GM15510 (cell line): ENCODE data around the gene MLC1.

Experiments
- POLR2A ChIP-seq: IDR thresholded peaks from 3 replicates; pipeline ENCODE4 v1.6.1; 2011; ENCODE audit warnings: borderline replicate concordance; ENCODE audit not compliant: insufficient read length; ENCODE audit errors: extremely low read depth

Gene MLC1

GRCh38 chr22:50031189-50032091 is 53.8 kb downstream of the MLC1 start:
- no peak for TF ChIP-seq POLR2A

DNA sequence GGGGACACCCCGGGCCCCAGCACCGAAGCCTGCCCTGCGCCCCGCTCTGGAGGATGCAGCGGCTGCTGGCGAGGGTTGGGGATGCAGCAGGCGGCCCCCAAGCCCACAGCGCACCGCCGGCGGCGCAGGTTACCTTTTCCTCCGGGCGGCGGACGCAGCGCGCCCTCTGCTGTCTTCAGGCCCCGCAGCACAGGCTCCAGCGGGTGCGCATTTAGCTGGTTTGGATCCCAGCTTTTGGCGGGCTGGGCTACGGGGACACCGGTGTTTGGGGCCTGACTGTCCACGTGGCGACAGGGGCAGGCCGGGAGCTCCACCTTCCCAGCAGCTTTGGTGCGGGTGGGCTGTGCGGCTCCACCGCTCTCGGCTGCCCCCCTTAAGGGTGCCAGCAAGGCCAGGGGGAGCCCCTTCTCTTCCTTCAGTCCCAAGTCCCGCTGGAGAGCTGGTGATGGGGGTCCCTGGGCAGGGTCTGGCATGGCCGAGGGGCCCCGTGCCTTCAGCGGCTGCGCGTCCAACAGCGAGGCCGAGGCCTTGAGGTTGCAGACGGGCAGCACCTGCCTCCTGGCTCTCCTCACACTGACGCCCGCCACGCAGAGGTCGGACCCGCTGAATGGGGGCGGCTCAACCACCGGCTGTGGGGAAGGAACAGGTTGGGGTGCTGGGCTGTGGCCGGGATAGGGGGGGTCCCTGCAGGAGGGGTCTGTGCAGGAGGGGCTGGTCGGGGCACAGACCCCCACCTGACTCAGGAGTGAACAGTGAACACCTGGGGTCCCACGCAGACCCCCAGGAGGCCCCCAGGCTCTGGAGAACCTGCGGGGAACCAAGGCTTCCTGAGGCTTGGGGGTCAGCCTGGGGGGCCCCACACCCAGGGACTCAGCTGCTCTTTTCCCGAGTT is 54.7 kb downstream of the MLC1 start:
- TF ChIP-seq POLR2A: no peak

GRCh38 chr22:50027639-50028537 is 57.3 kb downstream of the MLC1 start:
- TF ChIP-seq POLR2A: no peak

- TF ChIP-seq POLR2A: no peak
These were observed 59.2 kb downstream of the MLC1 start for GRCh38 chr22:50025993-50026392.

DNA sequence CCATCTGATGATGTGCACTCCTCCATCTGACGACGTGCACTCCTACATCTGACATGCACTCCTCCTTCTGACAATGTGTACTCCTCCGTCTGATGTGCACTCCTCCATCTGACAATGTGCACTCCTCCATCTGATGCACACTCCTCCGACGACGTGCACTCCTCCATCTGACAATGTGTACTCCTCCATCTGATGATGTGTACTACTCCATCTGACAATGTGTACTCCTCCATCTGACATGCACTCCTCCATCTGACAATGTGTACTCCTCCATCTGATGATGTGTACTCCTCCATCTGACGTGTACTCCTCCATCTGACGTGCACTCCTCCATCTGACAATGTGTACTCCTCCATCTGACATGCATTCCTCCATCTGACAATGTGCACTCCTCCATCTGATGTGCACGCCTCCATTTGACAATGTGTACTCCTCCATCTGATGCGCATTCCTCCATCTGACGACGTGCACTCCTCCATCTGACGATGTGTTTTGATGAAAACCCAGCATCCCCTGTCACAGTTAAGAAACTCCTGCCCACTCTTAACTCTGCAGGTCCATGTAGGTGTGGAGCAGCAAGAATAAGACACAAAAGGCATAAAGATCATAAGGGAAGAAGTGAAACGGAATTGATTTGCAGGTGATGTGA is 62.9 kb downstream of the MLC1 start:
- no peak for TF ChIP-seq POLR2A

DNA sequence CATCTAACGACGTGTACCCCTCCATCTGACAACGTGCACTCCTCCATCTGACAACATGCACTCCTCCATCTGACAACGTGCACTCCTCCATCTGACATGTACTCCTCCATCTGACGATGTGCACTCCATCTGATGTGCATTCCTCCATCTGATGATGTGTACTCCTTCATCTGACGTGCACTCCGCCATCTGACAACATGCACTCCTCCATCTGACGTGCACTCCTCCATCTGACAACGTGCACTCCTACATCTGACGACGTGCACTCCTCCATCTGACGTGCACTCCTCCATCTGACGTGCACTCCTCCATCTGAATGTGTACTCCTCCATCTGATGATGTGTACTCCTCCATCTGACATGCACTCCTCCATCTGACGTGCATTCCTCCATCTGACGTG is 64.6 kb downstream of the MLC1 start:
- TF ChIP-seq POLR2A: no peak

DNA sequence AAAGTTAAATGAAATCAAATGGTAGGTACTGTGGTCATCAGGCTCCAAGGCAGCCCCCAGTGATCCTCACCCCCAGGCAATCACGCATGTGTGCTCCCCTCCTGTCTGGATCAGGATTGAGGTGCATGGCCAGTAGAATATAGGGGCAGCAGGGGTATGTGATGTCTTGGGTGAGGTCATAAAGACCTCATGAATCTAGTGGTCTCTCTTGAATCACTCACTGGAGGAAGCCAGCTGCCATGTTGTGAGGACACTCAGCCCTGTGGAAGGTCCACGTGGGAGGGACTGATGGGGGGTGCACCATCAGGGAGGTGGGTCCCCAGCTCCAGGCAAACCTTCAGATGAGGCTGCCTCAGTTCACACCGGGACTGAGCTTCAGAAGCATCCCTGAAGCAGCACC is 65.9 kb downstream of the MLC1 start:
- no peak for TF ChIP-seq POLR2A

DNA sequence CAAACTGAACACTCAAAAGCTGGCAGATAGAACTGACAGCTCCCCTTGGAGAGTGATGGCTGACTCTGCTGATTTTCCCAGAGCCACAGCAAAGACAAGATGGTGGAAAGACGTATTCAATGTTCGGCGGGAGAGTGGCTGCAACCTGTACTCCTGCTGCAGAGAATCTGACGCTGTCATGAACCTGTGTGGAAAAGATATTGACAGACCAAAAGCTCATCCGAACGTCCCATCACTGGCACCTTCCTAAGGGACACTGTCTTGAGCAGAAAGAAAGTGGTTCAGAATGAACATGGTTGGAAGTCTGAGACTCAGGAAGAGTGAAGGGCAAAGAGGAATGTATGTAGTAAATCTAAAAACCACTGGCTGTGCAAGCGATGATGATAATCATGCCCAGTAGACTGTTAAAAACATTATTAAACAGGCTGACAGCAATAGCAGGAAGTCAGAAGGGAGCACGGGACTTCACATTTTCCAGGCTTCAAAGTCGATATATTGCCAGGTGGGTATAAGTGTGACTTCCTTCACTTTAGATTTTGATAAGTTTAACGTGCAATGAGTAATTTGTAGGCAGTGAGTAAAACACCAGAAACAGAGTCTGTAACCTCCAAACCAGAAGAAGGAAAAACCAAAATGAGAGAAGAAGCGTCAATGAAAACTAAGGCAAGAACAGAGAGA is 66.5 kb downstream of the MLC1 start:
- TF ChIP-seq POLR2A: no peak

DNA sequence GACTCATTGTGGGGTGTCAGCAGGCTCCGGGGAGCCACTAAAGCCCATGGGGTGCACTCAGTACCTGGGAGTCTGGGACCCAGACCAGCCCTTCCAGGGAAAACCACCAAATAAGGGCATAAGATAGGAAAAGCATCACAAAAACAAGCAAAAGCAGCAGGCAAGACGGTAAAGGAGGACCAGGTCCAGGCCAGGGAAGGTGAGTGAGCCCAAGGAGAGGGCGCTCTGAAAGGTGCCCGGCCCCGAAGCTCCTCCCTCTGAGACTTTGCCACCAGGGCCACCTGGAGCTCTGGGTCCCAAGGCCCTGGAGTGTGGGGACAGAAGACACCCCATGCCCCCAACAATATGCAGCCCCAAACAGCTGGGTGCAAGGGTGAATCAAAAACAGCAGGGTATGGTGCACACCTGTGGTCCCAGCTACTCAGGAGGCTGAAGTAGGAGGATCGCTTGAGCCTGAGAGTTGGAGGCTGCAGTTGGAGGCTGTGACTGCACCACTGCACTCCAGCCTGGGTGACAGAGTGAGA is 67.5 kb downstream of the MLC1 start:
- TF ChIP-seq POLR2A: no peak

- TF ChIP-seq POLR2A: peak; percentile 15
These were observed 68.1 kb downstream of the MLC1 start for GRCh38 chr22:50016988-50017700.

GRCh38 chr22:50016308-50016987 is 68.8 kb downstream of the MLC1 start:
- TF ChIP-seq POLR2A: no peak

DNA sequence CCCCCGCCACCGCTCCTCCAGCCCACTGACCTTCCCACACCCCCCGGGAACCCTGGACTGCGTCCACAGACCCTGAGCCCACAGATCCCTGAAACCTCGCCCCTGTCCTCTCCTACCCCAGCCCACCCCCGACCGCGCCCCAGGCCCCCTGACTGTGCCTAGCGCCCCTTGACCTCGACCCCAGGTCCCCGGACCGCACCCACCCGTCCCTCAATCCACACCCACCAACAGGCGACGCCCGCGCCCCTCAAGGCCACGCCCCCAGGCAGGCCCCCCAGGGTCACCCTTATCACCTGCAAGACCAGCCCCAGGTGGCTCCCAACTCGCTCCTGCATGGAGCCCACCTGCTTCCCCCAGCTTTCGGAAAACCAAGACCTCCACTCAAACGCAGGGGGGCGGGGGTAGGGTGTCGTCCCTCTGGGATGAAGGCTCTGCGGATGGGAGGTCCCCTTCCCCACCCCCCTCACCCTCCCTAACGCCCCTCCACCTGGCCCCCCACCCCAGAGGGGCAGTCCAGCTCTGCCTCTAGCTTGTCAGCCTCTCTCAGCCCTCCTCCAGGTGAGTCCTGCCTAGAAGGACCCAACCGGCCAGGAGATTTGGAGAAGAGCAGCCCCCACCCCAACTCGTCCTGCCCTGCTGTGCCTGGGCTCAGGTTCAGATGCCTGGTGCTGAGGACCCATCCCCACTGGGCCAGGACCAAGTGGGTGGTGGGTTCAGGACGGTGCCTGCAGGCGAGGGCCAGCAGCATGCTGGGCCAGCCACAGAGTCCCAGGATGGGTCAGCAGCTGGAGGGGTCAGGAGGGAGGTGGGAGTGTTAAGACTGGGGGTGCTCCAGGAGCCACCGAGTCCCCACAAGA is 69.5 kb downstream of the MLC1 start:
- no peak for TF ChIP-seq POLR2A
